KMS-11 (cell line): ENCODE measurements around the gene PEAK3.

Experiments used
- H2AFZ ChIP-seq: fragments of 200-600 bp; sonication (generic); 2 replicates; pipeline ENCODE4 v1.6.1; 2016; ENCODE audit warnings: antibody characterized with exemption, mixed run types, low read depth
- H3K27ac ChIP-seq: fragments of 200-600 bp; sonication (generic); 2 replicates; pipeline ENCODE4 v1.6.1; 2016; ENCODE audit warnings: mild to moderate bottlenecking, mixed run types
- H3K27me3 ChIP-seq: fragments of 200-600 bp; sonication (generic); 2 replicates; pipeline ENCODE4 v1.6.1; 2017; ENCODE audit warnings: mild to moderate bottlenecking, low read depth, mixed run types, moderate library complexity; ENCODE audit not compliant: insufficient read depth
- H3K36me3 ChIP-seq: fragments of 200-600 bp; sonication (generic); 2 replicates; pipeline ENCODE4 v1.6.1; 2017; ENCODE audit warnings: mild to moderate bottlenecking, mixed run types; ENCODE audit not compliant: insufficient read depth
- H3K4me1 ChIP-seq: fragments of 200-600 bp; sonication (generic); 2 replicates; pipeline ENCODE4 v1.6.1; 2016; ENCODE audit warnings: mild to moderate bottlenecking, low read depth, mixed run types; ENCODE audit not compliant: poor library complexity, severe bottlenecking
- H3K4me2 ChIP-seq: fragments of 200-600 bp; sonication (generic); 2 replicates; pipeline ENCODE4 v1.7.0; 2016; ENCODE audit warnings: mild to moderate bottlenecking, mixed run types
- H3K4me3 ChIP-seq: fragments of 200-600 bp; sonication (generic); IDR thresholded peaks from 2 replicates; pipeline ENCODE4 v1.6.1; 2017; ENCODE audit warnings: low read depth, low read length, mixed read lengths; ENCODE audit not compliant: insufficient read depth
- H3K79me2 ChIP-seq: fragments of 200-600 bp; sonication (generic); 2 replicates; pipeline ENCODE4 v1.6.1; 2016; ENCODE audit warnings: low read depth, mixed run types; ENCODE audit not compliant: insufficient read depth
- H3K9ac ChIP-seq: fragments of 200-600 bp; sonication (generic); 2 replicates; pipeline ENCODE4 v1.6.1; 2016; ENCODE audit warnings: mild to moderate bottlenecking, mixed run types
- H4K20me1 ChIP-seq: fragments of 200-600 bp; sonication (generic); 2 replicates; pipeline ENCODE4 v1.6.1; 2016; ENCODE audit warnings: mild to moderate bottlenecking, mixed run types; ENCODE audit not compliant: insufficient read depth
- TF ChIP-seq, protein P1 (sequence below): fragments of 200-600 bp; sonication (generic); conservative IDR thresholded peaks from 2 replicates; pipeline ENCODE4 v1.6.1; 2017; ENCODE audit warnings: low read depth, mild to moderate bottlenecking, antibody characterized with exemption, low read length, moderate library complexity, mixed read lengths

PEAK3 gene

DNA sequence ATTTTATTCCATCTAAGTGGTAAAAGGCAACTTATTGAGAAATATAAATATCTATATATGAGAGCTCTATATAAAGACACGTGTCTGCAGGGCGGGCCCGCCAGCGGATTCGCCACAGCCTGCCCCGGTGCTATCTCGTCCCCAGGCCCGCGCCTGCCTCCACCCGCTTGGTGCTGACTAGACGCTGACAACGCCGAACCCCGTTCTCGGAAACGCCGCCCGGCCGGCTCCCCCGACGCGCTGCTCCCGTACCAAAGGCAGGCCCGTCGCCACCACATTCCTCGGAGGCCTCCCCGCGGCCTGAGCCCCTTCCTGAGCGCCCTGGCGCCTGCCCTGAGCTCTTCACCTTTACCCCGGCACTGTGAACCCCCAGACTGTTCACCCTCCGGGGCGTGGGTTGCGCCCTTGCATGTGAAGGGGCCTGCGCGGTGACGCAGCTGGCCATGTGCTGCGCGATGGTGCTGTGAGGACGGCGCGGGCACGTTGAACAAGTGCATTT lies 51.9 kb downstream of the PEAK3 start:
- Histone ChIP-seq H3K79me2 (peaks cover 24% of the 10 kb centered on the region), H3K4me3 (no peak overlapping the region), H3K27ac (no peak overlapping the region), H3K9ac (no peak overlapping the region), H3K4me1 (peaks cover 39% of the 10 kb centered on the region), H4K20me1 (no peaks in the 10 kb centered on the region), H3K27me3 (no peaks in the 10 kb centered on the region), H3K36me3 (peaks cover 7% of the 10 kb centered on the region; the same call in 1 of the 2 replicates), H2AFZ (no peak overlapping the region), H3K4me2 (no peak overlapping the region)
- TF ChIP-seq, protein P1, sequence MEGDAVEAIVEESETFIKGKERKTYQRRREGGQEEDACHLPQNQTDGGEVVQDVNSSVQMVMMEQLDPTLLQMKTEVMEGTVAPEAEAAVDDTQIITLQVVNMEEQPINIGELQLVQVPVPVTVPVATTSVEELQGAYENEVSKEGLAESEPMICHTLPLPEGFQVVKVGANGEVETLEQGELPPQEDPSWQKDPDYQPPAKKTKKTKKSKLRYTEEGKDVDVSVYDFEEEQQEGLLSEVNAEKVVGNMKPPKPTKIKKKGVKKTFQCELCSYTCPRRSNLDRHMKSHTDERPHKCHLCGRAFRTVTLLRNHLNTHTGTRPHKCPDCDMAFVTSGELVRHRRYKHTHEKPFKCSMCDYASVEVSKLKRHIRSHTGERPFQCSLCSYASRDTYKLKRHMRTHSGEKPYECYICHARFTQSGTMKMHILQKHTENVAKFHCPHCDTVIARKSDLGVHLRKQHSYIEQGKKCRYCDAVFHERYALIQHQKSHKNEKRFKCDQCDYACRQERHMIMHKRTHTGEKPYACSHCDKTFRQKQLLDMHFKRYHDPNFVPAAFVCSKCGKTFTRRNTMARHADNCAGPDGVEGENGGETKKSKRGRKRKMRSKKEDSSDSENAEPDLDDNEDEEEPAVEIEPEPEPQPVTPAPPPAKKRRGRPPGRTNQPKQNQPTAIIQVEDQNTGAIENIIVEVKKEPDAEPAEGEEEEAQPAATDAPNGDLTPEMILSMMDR, result no peak

DNA sequence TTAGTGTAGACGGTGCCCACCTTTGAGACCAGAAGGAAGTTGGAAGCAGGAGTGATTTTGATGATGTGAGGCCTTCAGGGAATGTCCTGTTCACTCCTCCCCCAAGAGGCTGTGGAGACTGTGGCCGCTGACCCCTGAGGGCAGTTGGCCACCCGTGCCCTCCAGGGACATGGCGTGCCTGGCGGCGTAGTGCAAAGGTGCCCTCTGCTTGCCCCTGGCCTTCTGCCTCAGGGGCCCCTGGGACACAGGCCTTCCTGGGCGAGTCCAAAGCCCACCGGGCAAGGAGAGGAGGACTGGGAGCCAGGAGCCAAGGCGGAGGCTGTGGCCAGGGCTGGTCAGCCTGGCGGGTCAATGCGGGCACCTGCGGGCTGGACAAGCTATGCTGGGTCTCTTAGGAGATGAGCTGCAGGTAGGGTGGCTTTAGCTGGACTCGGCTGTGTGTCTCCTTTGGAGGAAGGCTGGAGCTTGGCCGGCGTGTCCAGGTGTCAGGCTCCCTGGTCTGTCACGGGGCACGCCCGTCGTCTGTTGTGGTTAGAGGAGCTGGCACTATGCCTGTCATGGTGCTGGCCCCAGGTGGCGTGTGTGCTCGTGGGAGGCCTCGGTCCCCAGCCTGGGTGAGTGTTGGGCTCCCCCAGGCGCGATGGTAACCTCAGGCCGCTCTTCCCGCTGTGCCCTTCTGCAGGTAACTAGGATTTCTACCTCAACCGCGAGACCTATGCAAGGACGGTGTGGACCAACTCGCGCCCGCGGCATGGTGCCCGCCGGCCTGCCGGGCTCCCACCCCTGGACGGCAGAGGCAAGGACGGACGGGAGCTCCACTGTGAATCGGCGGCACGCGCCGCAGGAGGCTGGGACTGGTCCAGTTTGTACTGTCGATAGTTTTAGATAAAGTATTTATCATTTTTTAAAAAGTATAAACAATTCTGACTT lies 52.6 kb downstream of the PEAK3 start:
- no peaks in the 10 kb centered on the region for H3K27me3 ChIP-seq
- H2AFZ ChIP-seq, result no peak overlapping the region
- H3K79me2 ChIP-seq, result peaks cover 17% of the 10 kb centered on the region
- H3K27ac ChIP-seq, result no peak overlapping the region
- TF ChIP-seq, protein P1, result no peak
- no peak overlapping the region for H3K4me2 ChIP-seq
- H3K4me3 ChIP-seq, result no peak overlapping the region
- no peak overlapping the region for H3K9ac ChIP-seq
- peaks cover 7% of the 10 kb centered on the region; the same call in 1 of the 2 replicates for H3K36me3 ChIP-seq
- no peaks in the 10 kb centered on the region for H4K20me1 ChIP-seq
- H3K4me1 ChIP-seq, result peaks cover 33% of the 10 kb centered on the region

DNA sequence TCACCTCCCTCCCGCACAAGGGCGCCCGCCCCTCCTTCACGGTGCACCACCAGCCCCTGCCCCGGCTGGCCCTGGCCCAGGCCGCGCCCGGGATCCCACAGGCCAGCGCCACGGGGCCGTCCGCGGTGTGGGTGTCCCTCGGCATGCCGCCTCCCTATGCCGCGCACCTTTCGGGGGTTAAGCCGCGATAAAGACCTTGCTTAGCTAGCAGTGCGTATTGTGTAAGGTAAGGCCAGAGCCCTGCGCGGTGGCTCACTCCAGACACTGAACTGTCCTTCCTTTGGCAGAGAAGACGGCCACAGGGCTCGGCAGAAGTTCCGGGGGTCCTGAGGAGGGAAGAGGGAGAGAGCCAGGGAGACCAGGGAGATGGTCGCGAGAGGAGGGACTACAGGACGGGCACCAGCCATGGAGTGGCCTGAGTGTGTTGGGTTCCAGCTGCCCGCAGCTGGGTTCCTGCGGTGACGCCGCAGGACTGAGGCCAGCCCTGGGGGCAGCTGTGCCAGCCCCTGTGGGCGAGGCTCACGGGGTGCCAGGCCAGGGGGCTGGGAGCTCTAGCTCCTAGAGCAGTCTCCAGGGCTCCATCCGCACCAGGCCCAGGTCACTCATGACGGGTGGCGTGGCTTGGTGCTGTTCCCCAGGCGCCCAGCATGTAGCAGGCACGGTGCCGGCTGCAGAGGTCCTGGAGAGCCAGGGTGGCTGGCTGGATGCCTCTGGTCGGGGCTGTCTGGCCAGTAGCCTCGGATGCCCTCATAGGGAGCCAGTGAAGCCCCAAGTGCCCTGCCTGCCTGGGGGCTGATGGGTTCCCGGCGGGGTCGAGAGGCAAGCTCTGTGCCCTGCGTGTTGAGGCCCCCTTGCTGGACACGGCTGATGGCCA lies 53.6 kb downstream of the PEAK3 start:
- TF ChIP-seq, protein P1, result no peak

DNA sequence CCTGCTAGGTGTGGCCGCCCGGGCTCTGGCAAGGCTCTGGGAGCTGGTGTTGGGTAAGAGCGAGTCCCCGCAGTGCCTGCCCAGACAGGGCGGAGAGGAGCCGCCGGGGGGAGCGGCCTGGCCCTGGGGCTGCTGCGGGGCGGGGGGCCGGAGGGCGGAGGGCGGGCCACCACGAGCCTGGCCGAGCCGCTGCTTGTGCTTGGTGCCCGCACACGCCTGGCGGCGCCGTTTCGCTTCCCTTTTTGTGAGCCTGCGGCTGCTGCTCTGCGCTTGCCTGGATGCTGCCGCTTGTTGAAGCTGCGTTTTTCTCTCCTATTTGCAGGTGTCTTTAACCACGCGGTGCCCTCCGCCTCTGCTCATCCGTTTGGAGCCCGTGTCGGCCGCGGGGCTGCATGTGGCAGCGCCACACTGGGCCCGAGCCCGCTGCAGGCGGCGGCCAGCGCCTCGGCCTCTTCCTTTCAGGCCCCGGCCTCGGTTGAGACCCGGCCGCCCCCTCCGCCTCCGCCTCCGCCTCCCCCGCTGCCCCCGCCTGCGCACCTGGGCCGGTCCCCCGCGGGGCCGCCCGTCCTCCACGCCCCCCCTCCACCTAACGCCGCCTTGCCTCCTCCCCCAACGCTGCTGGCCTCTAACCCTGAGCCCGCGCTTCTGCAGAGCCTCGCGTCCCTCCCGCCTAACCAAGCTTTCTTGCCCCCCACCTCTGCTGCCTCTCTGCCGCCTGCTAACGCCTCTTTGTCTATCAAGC lies 54.4 kb downstream of the PEAK3 start:
- peak overlapping the region; percentile 35; the same call in 1 of the 2 replicates for H3K9ac ChIP-seq
- H3K4me1 ChIP-seq, result peaks cover 16% of the 10 kb centered on the region
- H2AFZ ChIP-seq, result no peak overlapping the region
- H3K36me3 ChIP-seq, result peaks cover 3% of the 10 kb centered on the region; the same call in 1 of the 2 replicates
- peak overlapping the region; percentile 56 for H3K4me2 ChIP-seq
- no peaks in the 10 kb centered on the region for H3K27me3 ChIP-seq
- no peak overlapping the region for H3K4me3 ChIP-seq
- H3K79me2 ChIP-seq, result no peaks in the 10 kb centered on the region
- no peaks in the 10 kb centered on the region for H4K20me1 ChIP-seq
- peak overlapping the region; percentile 81 for H3K27ac ChIP-seq
- TF ChIP-seq, protein P1, result 0 out of 2 replicates have a peak, but pooled peaks have one; percentile 4

More for the DNA sequence above, 53.6 kb downstream of the PEAK3 start:
- Histone ChIP-seq H3K4me2 (peak overlapping the region; percentile 29), H2AFZ (no peak overlapping the region), H3K27me3 (no peaks in the 10 kb centered on the region), H4K20me1 (no peaks in the 10 kb centered on the region), H3K36me3 (peaks cover 7% of the 10 kb centered on the region; the same call in 1 of the 2 replicates), H3K4me3 (no peak overlapping the region), H3K4me1 (peaks cover 23% of the 10 kb centered on the region), H3K27ac (peak overlapping the region; percentile 81), H3K9ac (peak overlapping the region; percentile 35; the same call in 1 of the 2 replicates), H3K79me2 (peaks cover 7% of the 10 kb centered on the region; the same call in 1 of the 2 replicates)
